Skin of body (tissue), 2 donors: ENCODE data around the gene CUTA. TPM values are rescaled to one million over a fixed set of nuclear protein-coding genes. Genes with fewer than 3 reads are reported as not detected.

Experiments used
- DNase-seq: peaks from one replicate; lab custom pipeline; 2025; lab: John Stamatoyannopoulos, UW
- total RNA-seq: library from RNA; depleted of rRNA; stranded (reverse); fragments of >200 nt; gene quantifications from one replicate; pipeline ENCODE4 v1.2.3, GENCODE V29; 2014

The CUTA gene
- total RNA-seq, 1 donor from 2014 or later = 54.4 TPM

GRCh38 chr6:33439956-33440648 is 22.2 kb upstream of the CUTA start:
- DNase-seq = no peak

- DNase-seq = no peak
Observed at GRCh38 chr6:33438978-33439594, 21.2 kb upstream of the CUTA start.

GRCh38 chr6:33437666-33438065 is 19.8 kb upstream of the CUTA start:
- DNase-seq = no peak

- no peak for DNase-seq
Observed at GRCh38 chr6:33434961-33435360, 17.1 kb upstream of the CUTA start.

GRCh38 chr6:33433544-33434191 is 15.8 kb upstream of the CUTA start:
- no peak for DNase-seq

GRCh38 chr6:33433001-33433543 is 15.2 kb upstream of the CUTA start:
- DNase-seq = no peak

GRCh38 chr6:33432546-33432945 is 14.6 kb upstream of the CUTA start:
- no peak for DNase-seq

- no peak for DNase-seq
Observed at GRCh38 chr6:33431880-33432541, 14.1 kb upstream of the CUTA start.

- DNase-seq = peak; percentile 62
Observed at GRCh38 chr6:33430991-33431879, 13.3 kb upstream of the CUTA start.

GRCh38 chr6:33430334-33430733 is 12.4 kb upstream of the CUTA start:
- no peak for DNase-seq

- peak; percentile 14 for DNase-seq
Observed at GRCh38 chr6:33429750-33430052, 11.8 kb upstream of the CUTA start.

GRCh38 chr6:33428966-33429749 is 11.3 kb upstream of the CUTA start:
- DNase-seq = no peak

- peak; percentile 30 for DNase-seq
Observed at GRCh38 chr6:33428224-33428965, 10.5 kb upstream of the CUTA start.

- no peak for DNase-seq
Observed at GRCh38 chr6:33427585-33428223, 9.8 kb upstream of the CUTA start.

- no peak for DNase-seq
Observed at GRCh38 chr6:33426590-33427511, 8.9 kb upstream of the CUTA start.

- DNase-seq = peak; percentile 84
Observed at GRCh38 chr6:33425668-33426577, 8.0 kb upstream of the CUTA start.
